ENCODE results near the gene LRRC18. TPM values are rescaled to one million over a fixed set of nuclear protein-coding genes. Genes with fewer than 3 reads are reported as not detected.

LRRC18 gene
- not detected for polyA plus RNA-seq (2012; ENCODE audit: insufficient read depth, insufficient read length, low read depth)

GRCh38 chr10:48939790-48940325 is at the start of gene LRRC18:
TSS of gene LRRC18 (minus strand) at chr10:48939840. CDS start at chr10:48914155, 25,685 bp downstream.
- no peak within 1 kb of the TSS for H3K4me3 ChIP-seq (ENCODE audit: low read depth, low read length)
- no peaks in the 10 kb centered on the region for H3K27me3 ChIP-seq
- no peaks in the 10 kb centered on the region for H3K9me3 ChIP-seq
- DNase-seq = no peak
- no peaks in the 10 kb centered on the region for H3K4me1 ChIP-seq
- no peaks in the 10 kb centered on the region for H3K36me3 ChIP-seq
- TF ChIP-seq, protein P1, sequence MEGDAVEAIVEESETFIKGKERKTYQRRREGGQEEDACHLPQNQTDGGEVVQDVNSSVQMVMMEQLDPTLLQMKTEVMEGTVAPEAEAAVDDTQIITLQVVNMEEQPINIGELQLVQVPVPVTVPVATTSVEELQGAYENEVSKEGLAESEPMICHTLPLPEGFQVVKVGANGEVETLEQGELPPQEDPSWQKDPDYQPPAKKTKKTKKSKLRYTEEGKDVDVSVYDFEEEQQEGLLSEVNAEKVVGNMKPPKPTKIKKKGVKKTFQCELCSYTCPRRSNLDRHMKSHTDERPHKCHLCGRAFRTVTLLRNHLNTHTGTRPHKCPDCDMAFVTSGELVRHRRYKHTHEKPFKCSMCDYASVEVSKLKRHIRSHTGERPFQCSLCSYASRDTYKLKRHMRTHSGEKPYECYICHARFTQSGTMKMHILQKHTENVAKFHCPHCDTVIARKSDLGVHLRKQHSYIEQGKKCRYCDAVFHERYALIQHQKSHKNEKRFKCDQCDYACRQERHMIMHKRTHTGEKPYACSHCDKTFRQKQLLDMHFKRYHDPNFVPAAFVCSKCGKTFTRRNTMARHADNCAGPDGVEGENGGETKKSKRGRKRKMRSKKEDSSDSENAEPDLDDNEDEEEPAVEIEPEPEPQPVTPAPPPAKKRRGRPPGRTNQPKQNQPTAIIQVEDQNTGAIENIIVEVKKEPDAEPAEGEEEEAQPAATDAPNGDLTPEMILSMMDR (IDR thresholded peaks at IDR 0.05; ENCODE audit: low read depth, low read length) = no peak

GRCh38 chr10:48985621-48986158 is 46.0 kb upstream of the LRRC18 start:
- Histone ChIP-seq H3K9me3 (no peaks in the 10 kb centered on the region), H3K4me3 (ENCODE audit: low read depth, low read length) (no peak overlapping the region), H3K36me3 (no peaks in the 10 kb centered on the region), H3K4me1 (no peaks in the 10 kb centered on the region), H3K27me3 (no peaks in the 10 kb centered on the region)
- DNase-seq = no peak
- TF ChIP-seq, protein P1 (IDR thresholded peaks at IDR 0.05; ENCODE audit: low read depth, low read length) = no peak

GRCh38 chr10:48983648-48984351 is 44.2 kb upstream of the LRRC18 start:
- no peaks in the 10 kb centered on the region for H3K27me3 ChIP-seq
- H3K4me3 ChIP-seq (ENCODE audit: low read depth, low read length) = no peak overlapping the region
- TF ChIP-seq, protein P1 (IDR thresholded peaks at IDR 0.05; ENCODE audit: low read depth, low read length) = no peak
- DNase-seq = no peak
- no peaks in the 10 kb centered on the region for H3K4me1 ChIP-seq
- no peaks in the 10 kb centered on the region for H3K36me3 ChIP-seq
- H3K9me3 ChIP-seq = no peaks in the 10 kb centered on the region

- no peak overlapping the region for H3K4me3 ChIP-seq (ENCODE audit: low read depth, low read length)
- H3K4me1 ChIP-seq = no peaks in the 10 kb centered on the region
- no peaks in the 10 kb centered on the region for H3K27me3 ChIP-seq
- no peaks in the 10 kb centered on the region for H3K9me3 ChIP-seq
- H3K36me3 ChIP-seq = no peaks in the 10 kb centered on the region
- no peak for DNase-seq
- TF ChIP-seq, protein P1 (IDR thresholded peaks at IDR 0.05; ENCODE audit: low read depth, low read length) = no peak
Measured at GRCh38 chr10:48982584-48982983, 42.9 kb upstream of the LRRC18 start.

GRCh38 chr10:48981310-48981907 is 41.8 kb upstream of the LRRC18 start:
- Histone ChIP-seq H3K4me3 (ENCODE audit: low read depth, low read length) (no peak overlapping the region), H3K36me3 (no peaks in the 10 kb centered on the region), H3K27me3 (no peaks in the 10 kb centered on the region), H3K4me1 (no peaks in the 10 kb centered on the region), H3K9me3 (no peaks in the 10 kb centered on the region)
- TF ChIP-seq, protein P1 (IDR thresholded peaks at IDR 0.05; ENCODE audit: low read depth, low read length) = peak; percentile 85
- DNase-seq = peak; percentile 59

Measured in BE2C (cell line).